Activated naive CD8-positive, alpha-beta T cell treated with anti-CD3 and anti-CD28 coated beads, Interleukin-2, amount 50 U/mL, for 16 hours (primary cell): Measurements from ENCODE around the gene ARID2.
A peak's percentile ranks its signal among the peaks of the same experiment; 100 is the strongest.

Source experiments
- DNase-seq: peaks from one replicate; pipeline ENCODE4 v3.0.0-alpha.2; 2020; ENCODE audit warnings: low read depth, low spot score

Gene ARID2

DNA sequence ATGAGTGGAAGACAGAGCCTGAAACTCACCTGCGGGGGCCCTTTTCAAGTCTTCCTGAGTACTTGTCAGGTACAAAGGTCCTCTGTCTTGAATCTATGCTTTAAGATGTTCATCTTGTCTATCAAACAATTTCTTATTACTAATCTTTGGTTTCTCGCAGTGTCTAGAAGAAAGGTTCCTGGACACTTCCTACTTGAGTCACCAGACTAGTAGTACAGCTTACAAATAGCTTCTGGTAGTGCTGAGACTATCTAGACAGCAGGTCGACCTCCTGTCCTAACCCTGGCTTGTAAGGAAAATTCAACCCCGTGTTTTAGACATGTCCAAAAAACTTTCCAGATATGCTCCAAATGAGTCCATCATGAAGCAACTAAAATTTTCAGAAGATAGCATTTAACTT lies 11.2 kb upstream of the ARID2 start:
- DNase-seq, result no peak

- DNase-seq, result no peak
Observed at GRCh38 chr12:45720069-45720468, 9.4 kb upstream of the ARID2 start.

DNA sequence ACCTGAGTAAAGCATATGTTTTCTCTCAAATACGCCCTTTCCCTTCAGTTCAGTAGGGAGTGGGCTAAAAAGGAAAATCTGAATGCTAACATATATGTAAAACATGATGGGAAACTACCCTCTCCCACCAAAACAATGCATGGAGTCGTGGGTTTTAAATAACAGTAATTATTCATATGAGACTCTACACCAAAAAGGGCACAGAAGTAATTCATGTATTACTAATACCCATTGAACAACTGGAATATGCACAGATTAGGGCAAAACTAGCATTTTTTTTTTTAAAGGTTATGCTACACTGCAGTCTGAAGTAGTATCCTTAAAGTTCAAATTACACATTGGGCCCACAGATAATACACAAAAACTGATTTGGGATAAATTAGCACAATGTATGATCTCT lies 8.1 kb upstream of the ARID2 start:
- no peak for DNase-seq

DNA sequence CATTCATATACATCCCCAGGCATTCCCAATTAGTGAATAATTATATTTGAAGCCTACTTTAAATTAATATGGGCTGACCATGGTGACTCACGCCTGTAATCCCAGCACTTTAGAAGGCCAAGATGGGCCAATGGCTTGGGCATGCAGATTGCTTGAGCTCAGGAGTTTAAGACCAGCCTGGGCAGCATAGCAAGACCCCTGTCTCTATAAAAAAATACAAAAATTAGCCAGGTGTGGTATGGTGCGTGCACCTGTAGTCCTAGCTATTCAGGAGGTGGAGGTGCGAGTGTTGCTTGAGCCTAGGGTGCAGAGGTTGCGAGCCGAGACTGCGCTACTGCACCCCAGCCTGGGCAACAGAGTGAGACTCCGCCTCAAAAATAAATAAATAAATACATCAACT lies 7.6 kb upstream of the ARID2 start:
- DNase-seq, result no peak

DNA sequence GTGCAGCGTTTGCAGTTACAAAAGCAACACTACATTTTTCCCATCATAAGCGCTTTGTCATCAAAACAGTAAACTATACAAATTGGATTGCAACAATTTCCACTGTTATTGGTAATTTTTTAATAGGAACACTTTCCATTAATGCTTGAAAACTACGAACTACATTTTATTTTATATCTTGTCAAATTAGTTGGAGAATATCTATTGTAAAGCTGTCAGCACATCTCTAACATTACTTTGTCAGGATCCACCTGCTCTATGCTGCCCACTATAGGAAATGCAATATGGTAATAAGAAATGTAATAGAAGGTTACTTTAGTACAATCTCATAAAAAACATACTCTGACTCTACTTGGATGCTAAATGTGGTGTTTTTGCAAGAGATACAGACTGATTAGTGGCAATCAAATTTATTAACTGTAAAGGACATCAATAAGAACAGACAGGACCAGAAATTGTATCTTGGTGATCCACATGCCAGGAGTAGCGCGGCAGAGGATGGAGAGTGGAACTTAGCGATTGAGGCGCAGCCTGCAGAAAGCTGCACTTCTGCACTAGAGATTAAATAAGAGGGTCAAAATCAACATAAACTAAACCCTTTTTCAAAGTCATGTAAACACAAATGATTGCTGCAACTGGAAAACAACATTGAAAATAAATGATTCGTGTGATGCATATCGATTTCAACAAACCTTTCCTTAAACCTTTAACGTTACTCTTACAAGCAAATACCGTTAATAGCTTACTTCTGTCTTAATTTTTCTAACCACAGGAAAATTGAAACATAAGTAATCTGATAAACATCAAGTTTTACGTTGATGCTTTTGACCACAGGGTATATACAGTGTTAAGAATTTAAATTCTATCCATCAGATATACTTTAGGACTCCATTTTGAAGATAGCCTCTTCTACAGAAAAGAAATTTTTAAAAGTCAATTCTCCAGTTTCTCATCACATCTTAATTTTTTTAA lies 3.6 kb upstream of the ARID2 start:
- no peak for DNase-seq

DNA sequence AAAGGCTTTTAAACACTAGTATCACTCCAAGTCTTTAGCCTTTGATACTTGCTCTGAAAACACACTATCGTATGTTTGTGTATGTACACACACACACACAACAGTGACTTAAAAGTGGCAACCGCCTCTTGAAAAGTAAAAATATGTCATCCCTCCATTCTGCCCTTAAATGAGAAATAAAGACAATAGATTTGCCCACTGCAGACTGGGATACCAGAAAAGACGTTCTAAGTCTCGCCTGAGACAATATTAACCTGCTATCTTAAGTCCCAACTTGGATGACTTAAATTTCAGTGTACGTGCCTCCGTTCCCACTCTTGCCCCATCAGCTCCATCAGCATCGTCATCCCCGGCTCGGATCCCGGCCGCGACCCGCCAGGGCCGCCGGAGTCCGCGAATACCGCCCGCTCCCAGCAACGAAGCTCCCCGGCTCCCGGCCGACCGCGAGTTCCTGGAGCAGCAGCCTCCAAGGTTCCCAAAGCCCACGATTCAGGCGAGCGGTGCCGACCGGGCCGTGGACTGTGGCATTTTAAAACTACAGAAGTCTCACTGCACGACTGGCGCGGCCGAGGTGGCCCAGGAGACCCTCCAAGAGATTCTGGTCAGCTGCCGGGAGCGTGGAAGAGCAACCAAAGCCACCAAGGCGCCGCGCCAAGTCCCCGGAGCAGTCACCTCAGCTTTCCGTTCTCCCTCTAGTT lies 2.8 kb upstream of the ARID2 start:
- DNase-seq, result no peak

- peak; percentile 74 for DNase-seq
Observed at GRCh38 chr12:45727301-45727979, 2.1 kb upstream of the ARID2 start.

- DNase-seq, result no peak
Observed at GRCh38 chr12:45727980-45728629, 1.4 kb upstream of the ARID2 start.

- DNase-seq, result peak; percentile 87
Observed at GRCh38 chr12:45728630-45729232, 775 bp upstream of the ARID2 start.

GRCh38 chr12:45730084-45730347 lies 510 bp downstream of the ARID2 start:
- no peak for DNase-seq

DNA sequence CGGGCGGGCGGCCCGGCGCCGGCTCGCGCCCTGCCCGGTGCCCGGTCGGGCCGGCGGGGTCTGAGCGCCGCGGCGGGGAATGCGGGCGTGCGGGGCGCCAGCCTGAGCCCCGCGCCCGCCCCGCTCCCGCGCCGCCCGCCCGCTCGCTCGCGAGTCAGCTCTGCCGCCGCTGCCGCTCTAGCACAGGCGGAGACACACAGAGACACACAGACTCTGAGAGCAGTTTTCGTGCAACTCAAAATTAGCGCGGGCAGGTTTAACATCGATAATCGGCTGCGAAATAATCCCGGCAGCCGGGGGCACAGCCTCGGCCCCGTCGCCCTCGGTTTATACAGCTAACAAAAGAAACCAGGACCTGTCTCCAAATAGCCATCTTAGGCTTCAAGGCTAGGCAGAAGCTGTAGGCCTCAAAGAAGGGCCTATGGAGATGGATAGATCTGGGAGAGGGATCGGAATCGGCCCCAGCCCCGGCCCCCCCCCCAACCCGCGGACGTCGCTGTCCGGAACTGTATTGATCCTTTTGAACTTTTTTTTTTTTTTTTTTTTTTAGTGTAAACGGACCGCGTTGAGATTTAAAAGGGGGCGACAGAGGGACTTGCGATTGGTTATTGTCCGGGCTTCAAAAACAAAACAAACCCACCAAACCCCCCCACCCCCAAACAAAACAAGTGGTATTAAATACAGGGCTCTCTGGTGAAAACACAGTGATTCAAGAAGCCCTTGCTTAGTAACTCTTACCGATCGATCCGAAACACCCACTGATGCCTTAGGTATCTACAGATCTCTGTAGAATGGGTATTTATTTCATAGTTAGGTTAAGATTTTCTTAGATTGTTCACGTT lies 1.1 kb downstream of the ARID2 start:
- peak; percentile 21 for DNase-seq

- no peak for DNase-seq
Observed at GRCh38 chr12:45731190-45731775, 1.8 kb downstream of the ARID2 start.

- DNase-seq, result no peak
Observed at GRCh38 chr12:45732250-45732649, 2.7 kb downstream of the ARID2 start.

DNA sequence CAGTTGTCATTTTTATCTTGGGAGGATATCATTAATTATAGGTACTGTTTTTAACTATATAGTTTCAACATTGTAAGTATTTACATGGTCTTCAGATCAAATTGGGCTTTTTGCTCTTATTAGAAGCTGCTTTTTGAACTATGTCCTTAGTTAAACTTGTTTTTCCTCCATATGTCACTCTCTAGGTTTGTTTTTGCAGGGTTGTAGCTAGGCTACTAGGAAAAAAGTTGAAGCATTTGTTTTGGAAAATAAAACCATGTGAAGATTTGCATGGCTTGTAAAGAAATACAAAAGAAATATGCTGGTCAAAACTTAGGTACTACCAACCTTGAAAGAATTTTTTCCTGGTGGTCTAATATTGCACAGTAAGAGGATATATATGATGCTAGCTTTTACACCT lies 3.4 kb downstream of the ARID2 start:
- no peak for DNase-seq

DNA sequence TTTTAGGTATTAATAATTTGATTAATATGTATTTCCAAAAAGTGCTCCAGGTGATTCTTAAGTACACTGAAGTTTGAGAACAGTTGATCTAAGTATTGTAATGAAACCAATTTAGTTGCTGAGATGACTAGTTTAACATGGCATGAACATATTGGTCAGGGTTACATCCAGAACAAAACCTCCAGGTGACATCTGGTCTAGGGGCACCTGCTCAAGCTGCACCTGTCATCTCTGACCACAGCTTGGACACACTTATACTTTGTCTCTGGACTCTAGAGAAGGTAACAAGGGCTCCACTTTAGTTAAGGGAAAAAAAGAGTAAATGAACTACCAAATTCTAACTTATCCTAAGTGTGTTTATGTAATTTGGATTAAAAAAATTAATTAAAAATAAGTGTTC lies 8.1 kb downstream of the ARID2 start:
- DNase-seq, result no peak

DNA sequence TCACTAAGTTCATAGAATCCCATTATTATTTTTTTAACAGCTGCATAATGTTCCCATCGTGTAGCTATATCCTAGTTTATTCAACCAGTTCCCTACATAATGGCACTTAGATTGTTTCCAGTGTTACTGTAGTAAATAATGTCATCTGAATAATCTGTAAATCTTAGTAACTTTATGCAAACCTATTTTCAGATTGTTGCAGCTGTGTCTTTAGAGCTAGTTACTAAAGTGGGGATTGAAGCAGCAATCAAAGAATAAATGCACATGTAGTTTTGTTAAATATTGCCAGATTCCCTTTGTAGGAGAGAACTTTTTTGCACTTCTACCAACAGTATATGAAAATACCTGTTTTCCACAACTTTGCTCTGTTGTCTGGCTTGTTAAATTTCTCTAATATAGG lies 13.1 kb downstream of the ARID2 start:
- DNase-seq, result no peak

GRCh38 chr12:45743247-45743646 lies 13.7 kb downstream of the ARID2 start:
- DNase-seq, result no peak

DNA sequence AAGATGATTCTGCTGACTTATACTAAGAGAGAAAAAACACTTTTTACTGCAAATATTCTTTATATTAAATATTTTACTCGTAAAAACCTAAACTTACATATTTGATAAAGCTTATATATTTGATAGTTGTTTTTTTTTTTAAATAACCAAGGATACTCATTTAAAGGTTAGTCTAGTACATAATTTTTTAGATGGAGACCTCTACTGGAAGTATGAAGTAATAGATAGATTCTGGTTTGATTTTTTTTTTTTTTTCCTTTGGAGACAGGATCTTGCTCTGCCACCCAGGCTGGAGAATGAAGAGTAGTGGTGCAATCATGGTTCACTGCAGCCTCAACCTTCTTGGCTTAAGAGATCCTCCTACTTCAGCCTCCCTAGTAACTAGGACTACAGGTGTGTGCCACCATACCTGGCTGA lies 16.4 kb downstream of the ARID2 start:
- DNase-seq, result no peak

DNA sequence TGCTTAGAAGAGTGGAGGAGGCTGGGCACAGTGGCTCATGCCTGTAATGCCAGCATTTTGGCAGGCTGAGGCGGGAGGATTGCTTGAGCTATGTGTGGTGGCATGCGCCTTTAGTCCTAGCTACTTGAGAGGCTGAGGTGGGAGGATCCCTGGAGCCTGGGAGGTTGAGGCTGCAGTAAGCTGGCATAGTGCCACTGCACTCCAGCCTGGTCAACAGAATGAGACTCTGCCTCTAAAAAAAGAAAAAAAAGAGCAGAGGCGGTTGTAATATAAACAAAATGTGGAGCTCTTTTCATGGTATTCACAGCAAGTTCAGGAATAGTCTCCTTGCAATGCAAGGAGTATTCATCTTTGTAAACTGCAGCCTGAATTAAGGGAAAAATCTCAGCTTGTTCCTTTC lies 27.2 kb downstream of the ARID2 start:
- no peak for DNase-seq

GRCh38 chr12:45757172-45757571 lies 27.7 kb downstream of the ARID2 start:
- no peak for DNase-seq
